ENCODE measurements around the gene CEP55. TPM values are rescaled to one million over a fixed set of nuclear protein-coding genes. Genes with fewer than 3 reads are reported as not detected.

Gene CEP55
- total and polyA plus RNA-seq, 10 of the 15 experiments (the other 5 are each of a cell fraction or from before 2014, with no cell fraction given), result 14.6 to 83.6 (median 52.0) TPM

- H3K4me2 ChIP-seq (ENCODE audit: control insufficient read depth, insufficient read depth), result no peak overlapping the region
- no TSS peak for BruUV-seq (replicated peaks)
- ChIA-PET RAD21 (ENCODE audit: unreplicated experiment) (no interaction called here), POLR2A (no interaction called here), CTCF (interaction anchor here (2.1 kb wide), 1 partner anchor 22 kb away, joined by 7 read pairs; no protein-coding TSS in a partner anchor), SMC1A (ENCODE audit: uncharacterized antibody, unreplicated experiment) (no interaction called here)
- no peak overlapping the region for H3K4me3 ChIP-seq
- intact Hi-C loops (cut with micrococcal nuclease; ENCODE audit: unreplicated experiment), result no loop called here
- H2AFZ ChIP-seq (ENCODE audit: control insufficient read depth, low read depth, low read length), result no peak overlapping the region
- in situ Hi-C loops (cut with MboI), result no loop called here
- WGBS (ENCODE audit: insufficient coverage, insufficient replicate concordance, low lambda C conversion rate, missing lambda C conversion rate), result 13% methylated on average over 3 of the region's 3 CpGs
- no peaks in the 10 kb centered on the region; the same call in 2 of the 3 replicates for H3K9me3 ChIP-seq (replicated peaks; ENCODE audit: control insufficient read depth, insufficient read depth, low read length)
- no peak overlapping the region for H3K9ac ChIP-seq (ENCODE audit: control insufficient read depth, insufficient read depth, low read length)
- DNase-seq (ENCODE audit: low read depth, low spot score) (no peak), FAIRE-seq (no peak), ATAC-seq (no peak)
- H3K4me1 ChIP-seq (ENCODE audit: control insufficient read depth, insufficient read depth, low read length), result no peaks in the 10 kb centered on the region
- no peaks in the 10 kb centered on the region for H3K27me3 ChIP-seq (replicated peaks in 1 of 2; ENCODE audit: control insufficient read depth in 2 of 2, insufficient read depth in 2 of 2, low read length in 1 of 2)
- H3K27ac ChIP-seq (ENCODE audit: control insufficient read depth, insufficient read depth), result no peak overlapping the region
- H3K79me2 ChIP-seq (ENCODE audit: control insufficient read depth, insufficient read depth, low read length), result no peaks in the 10 kb centered on the region
- no peaks in the 10 kb centered on the region for H4K20me1 ChIP-seq (ENCODE audit: control insufficient read depth, insufficient read depth)
- no peaks in the 10 kb centered on the region for H3K36me3 ChIP-seq (ENCODE audit: control insufficient read depth in 2 of 2, insufficient read depth in 2 of 2, low read length in 1 of 2)
- TF ChIP-seq ZNF384 (IDR thresholded peaks at IDR 0.05; ENCODE audit: borderline replicate concordance, low read depth, low read length) (no peak), BCLAF1 (IDR thresholded peaks at IDR 0.05) (no peak), PRDM15 (CRISPR knock-in tag; IDR thresholded peaks at IDR 0.05) (no peak), SKIL (IDR thresholded peaks at IDR 0.05; ENCODE audit: low read depth, poor library complexity, severe bottlenecking) (no peak)
Measured at GRCh38 chr10:93576888-93577287, 80.5 kb downstream of the CEP55 start.

Data from GM12878 (cell line).